Measurements from ENCODE around the gene SLC10A3.
A peak's percentile ranks its signal among the peaks of the same experiment; 100 is the strongest.

SLC10A3 gene

GRCh38 chrX:154466036-154466435 is 24.4 kb downstream of the SLC10A3 start:
- H3K4me3 ChIP-seq (ENCODE audit: low read depth, low read length): no peak overlapping the region

- H3K4me3 ChIP-seq (ENCODE audit: low read depth, low read length): no peak overlapping the region
These were observed 24.8 kb downstream of the SLC10A3 start for GRCh38 chrX:154465601-154466000.

GRCh38 chrX:154464806-154465365 is 25.5 kb downstream of the SLC10A3 start:
- H3K4me3 ChIP-seq (ENCODE audit: low read depth, low read length): no peak overlapping the region

- no peak overlapping the region for H3K4me3 ChIP-seq (ENCODE audit: low read depth, low read length)
These were observed 26.7 kb downstream of the SLC10A3 start for GRCh38 chrX:154463611-154464220.

GRCh38 chrX:154462396-154462795 is 28.0 kb downstream of the SLC10A3 start:
- no peak overlapping the region for H3K4me3 ChIP-seq (ENCODE audit: low read depth, low read length)

- H3K4me3 ChIP-seq (ENCODE audit: low read depth, low read length): no peak overlapping the region
These were observed 30.1 kb downstream of the SLC10A3 start for GRCh38 chrX:154460326-154460725.

GRCh38 chrX:154459832-154460231 is 30.6 kb downstream of the SLC10A3 start:
- no peak overlapping the region for H3K4me3 ChIP-seq (ENCODE audit: low read depth, low read length)

- H3K4me3 ChIP-seq (ENCODE audit: low read depth, low read length): peak overlapping the region; percentile 37
These were observed 31.3 kb downstream of the SLC10A3 start for GRCh38 chrX:154458954-154459778.

GRCh38 chrX:154458116-154458953 is 32.1 kb downstream of the SLC10A3 start, which contains the start of gene PLXNA3:
TSS of gene PLXNA3 (plus strand) at chrX:154458281. CDS start at chrX:154460184, 1,903 bp downstream.
- peak within 1 kb of the TSS; percentile 37 for H3K4me3 ChIP-seq (ENCODE audit: low read depth, low read length)

- H3K4me3 ChIP-seq (ENCODE audit: low read depth, low read length): no peak overlapping the region
These were observed 32.8 kb downstream of the SLC10A3 start for GRCh38 chrX:154457491-154458115.

- H3K4me3 ChIP-seq (ENCODE audit: low read depth, low read length): no peak overlapping the region
These were observed 37.6 kb downstream of the SLC10A3 start for GRCh38 chrX:154452823-154453222.

- H3K4me3 ChIP-seq (ENCODE audit: low read depth, low read length): no peak overlapping the region
These were observed 40.1 kb downstream of the SLC10A3 start for GRCh38 chrX:154450312-154450711.

- H3K4me3 ChIP-seq (ENCODE audit: low read depth, low read length): no peak overlapping the region
These were observed 40.8 kb downstream of the SLC10A3 start for GRCh38 chrX:154449618-154450017.

GRCh38 chrX:154448484-154448883 is 41.9 kb downstream of the SLC10A3 start:
- no peak overlapping the region for H3K4me3 ChIP-seq (ENCODE audit: low read depth, low read length)

GRCh38 chrX:154446430-154446829 is 44.0 kb downstream of the SLC10A3 start:
- no peak overlapping the region for H3K4me3 ChIP-seq (ENCODE audit: low read depth, low read length)

GRCh38 chrX:154445776-154446175 is 44.7 kb downstream of the SLC10A3 start:
- H3K4me3 ChIP-seq (ENCODE audit: low read depth, low read length): no peak overlapping the region

- peak overlapping the region; percentile 30 for H3K4me3 ChIP-seq (ENCODE audit: low read depth, low read length)
These were observed 45.6 kb downstream of the SLC10A3 start for GRCh38 chrX:154444755-154445246.

- peak within 1 kb of the TSS; percentile 30 for H3K4me3 ChIP-seq (ENCODE audit: low read depth, low read length)
These were observed 46.3 kb downstream of the SLC10A3 start, which contains the start of gene FAM50A for GRCh38 chrX:154443992-154444754. TSS of gene FAM50A (plus strand) at chrX:154444141. CDS start at chrX:154444236, 95 bp downstream.

GRCh38 chrX:154443479-154443910 is 46.9 kb downstream of the SLC10A3 start:
- H3K4me3 ChIP-seq (ENCODE audit: low read depth, low read length): peak overlapping the region; percentile 17
